GM12865 (cell line): Measurements from ENCODE around the gene FASN.

Source experiments
- DNase-seq: peaks from one replicate; pipeline ENCODE4 v3.0.0; 2010; ENCODE audit warnings: low read depth
- H3K4me3 ChIP-seq: 2 replicates; pipeline ENCODE4 v1.5.1; 2011; ENCODE audit warnings: mild to moderate bottlenecking, low read depth, low read length, control low read depth
- CTCF ChIP-seq: IDR thresholded peaks from 2 replicates; pipeline ENCODE4 v1.5.1; 2011; ENCODE audit warnings: low read length, control low read depth, low read depth, inconsistent platforms; ENCODE audit not compliant: insufficient read depth; ENCODE audit errors: missing control alignments

Gene FASN

GRCh38 chr17:82082456-82082855 lies 15.6 kb downstream of the FASN start:
- TF ChIP-seq CTCF = no peak
- DNase-seq = no peak
- no peak overlapping the region for H3K4me3 ChIP-seq

- DNase-seq = no peak
- no peak for TF ChIP-seq CTCF
- H3K4me3 ChIP-seq = no peak overlapping the region
Observed at GRCh38 chr17:82081966-82082365, 16.1 kb downstream of the FASN start.

- DNase-seq = no peak
- TF ChIP-seq CTCF = no peak
- no peak overlapping the region for H3K4me3 ChIP-seq
Observed at GRCh38 chr17:82081546-82081945, 16.5 kb downstream of the FASN start.

GRCh38 chr17:82080789-82081464 lies 17.1 kb downstream of the FASN start:
- no peak for TF ChIP-seq CTCF
- no peak for DNase-seq
- no peak overlapping the region for H3K4me3 ChIP-seq

- TF ChIP-seq CTCF = no peak
- no peak overlapping the region for H3K4me3 ChIP-seq
- no peak for DNase-seq
Observed at GRCh38 chr17:82080048-82080788, 17.8 kb downstream of the FASN start.

- no peak for TF ChIP-seq CTCF
- no peak overlapping the region for H3K4me3 ChIP-seq
- no peak for DNase-seq
Observed at GRCh38 chr17:82079001-82079677, 18.9 kb downstream of the FASN start.
